A673 (cell line): ENCODE data around the gene ZNF516. TPM values are rescaled to one million over a fixed set of nuclear protein-coding genes. Genes with fewer than 3 reads are reported as not detected.

Source experiments
- BruUV-seq: library from RNA; stranded (reverse); fragments of 400-500 nt; replicated peaks from 2 replicates; lab custom pipeline; 2021; lab: Mats Ljungman, UMichigan
- CTCF ChIA-PET: fragments of 300-600 bp; sonication (Branson Sonifier 250); formaldehyde crosslinking; loops from one replicate; lab custom pipeline; 2022; ENCODE audit warnings: antibody characterized with exemption; lab: Charles Lee
- POLR2A ChIA-PET: fragments of 300-600 bp; sonication (Branson Sonifier 250); formaldehyde crosslinking; loops from one replicate; lab custom pipeline; 2022; ENCODE audit warnings: antibody characterized with exemption; ENCODE audit not compliant: low non-redundant PET; lab: Charles Lee
- DNase-seq: peaks from one replicate; pipeline ENCODE4 v3.0.0-alpha.2; 2015; ENCODE audit warnings: low spot score
- H3K27ac ChIP-seq: fragments of 200-600 bp; sonication (generic); 2 replicates; pipeline ENCODE4 v1.5.1; 2016; ENCODE audit warnings: mixed run types, low read depth, mild to moderate bottlenecking, mixed read lengths, antibody characterized with exemption, low read length; ENCODE audit not compliant: poor library complexity, severe bottlenecking
- H3K27me3 ChIP-seq: fragments of 200-600 bp; sonication (generic); replicated peaks from 2 replicates; pipeline ENCODE4 v1.6.1; 2017; ENCODE audit warnings: mixed run types, low read depth, mild to moderate bottlenecking, mixed read lengths, antibody characterized with exemption, low read length; ENCODE audit not compliant: insufficient read depth, poor library complexity
- H3K36me3 ChIP-seq: fragments of 200-600 bp; sonication (generic); 2 replicates; pipeline ENCODE4 v1.6.1; 2016; ENCODE audit warnings: mixed run types, mild to moderate bottlenecking, mixed read lengths, antibody characterized with exemption, low read length; ENCODE audit not compliant: insufficient read depth, poor library complexity, severe bottlenecking
- H3K4me1 ChIP-seq: fragments of 200-600 bp; sonication (generic); 2 replicates; pipeline ENCODE4 v1.6.1; 2017; ENCODE audit warnings: mixed run types, mild to moderate bottlenecking, mixed read lengths, antibody characterized with exemption, low read length; ENCODE audit not compliant: insufficient read depth, poor library complexity, severe bottlenecking
- H3K4me3 ChIP-seq: fragments of 200-600 bp; sonication (generic); 2 replicates; pipeline ENCODE4 v1.5.1; 2016; ENCODE audit warnings: low read depth, mixed run types, mild to moderate bottlenecking, mixed read lengths, low read length; ENCODE audit not compliant: poor library complexity, severe bottlenecking
- H3K9me3 ChIP-seq: fragments of 200-600 bp; sonication (generic); 2 replicates; pipeline ENCODE4 v1.6.1; 2016; ENCODE audit warnings: mixed run types, low read depth, mild to moderate bottlenecking, mixed read lengths, antibody characterized with exemption, low read length; ENCODE audit not compliant: poor library complexity, severe bottlenecking
- CTCF ChIP-seq: fragments of 300-800, 200-600 bp; sonication (generic); conservative IDR thresholded peaks from 2 replicates; pipeline ENCODE4 v1.5.1; 2017; ENCODE audit warnings: low read depth, mild to moderate bottlenecking, antibody characterized with exemption, low read length, moderate library complexity, mixed read lengths
- EZH2 ChIP-seq: fragments of 200-600 bp; sonication (generic); IDR thresholded peaks from 2 replicates; pipeline ENCODE4 v1.6.1; 2017; ENCODE audit warnings: borderline replicate concordance, low read depth, mild to moderate bottlenecking, mixed read lengths, antibody characterized with exemption, low read length; ENCODE audit not compliant: poor library complexity, severe bottlenecking
- intact Hi-C: fragments of 100-400 bp; cut with micrococcal nuclease; formaldehyde crosslinking; loops from one replicate; pipeline ENCODE4 v1.10.0; 2022; ENCODE audit not compliant: unreplicated experiment
- total RNA-seq: library from RNA; stranded (reverse); gene quantifications from 2 replicates; pipeline ENCODE4 v1.2.3, GENCODE V29; 2021

The ZNF516 gene
- total RNA-seq, 1 experiment from 2014 or later, result 32.3 TPM

DNA sequence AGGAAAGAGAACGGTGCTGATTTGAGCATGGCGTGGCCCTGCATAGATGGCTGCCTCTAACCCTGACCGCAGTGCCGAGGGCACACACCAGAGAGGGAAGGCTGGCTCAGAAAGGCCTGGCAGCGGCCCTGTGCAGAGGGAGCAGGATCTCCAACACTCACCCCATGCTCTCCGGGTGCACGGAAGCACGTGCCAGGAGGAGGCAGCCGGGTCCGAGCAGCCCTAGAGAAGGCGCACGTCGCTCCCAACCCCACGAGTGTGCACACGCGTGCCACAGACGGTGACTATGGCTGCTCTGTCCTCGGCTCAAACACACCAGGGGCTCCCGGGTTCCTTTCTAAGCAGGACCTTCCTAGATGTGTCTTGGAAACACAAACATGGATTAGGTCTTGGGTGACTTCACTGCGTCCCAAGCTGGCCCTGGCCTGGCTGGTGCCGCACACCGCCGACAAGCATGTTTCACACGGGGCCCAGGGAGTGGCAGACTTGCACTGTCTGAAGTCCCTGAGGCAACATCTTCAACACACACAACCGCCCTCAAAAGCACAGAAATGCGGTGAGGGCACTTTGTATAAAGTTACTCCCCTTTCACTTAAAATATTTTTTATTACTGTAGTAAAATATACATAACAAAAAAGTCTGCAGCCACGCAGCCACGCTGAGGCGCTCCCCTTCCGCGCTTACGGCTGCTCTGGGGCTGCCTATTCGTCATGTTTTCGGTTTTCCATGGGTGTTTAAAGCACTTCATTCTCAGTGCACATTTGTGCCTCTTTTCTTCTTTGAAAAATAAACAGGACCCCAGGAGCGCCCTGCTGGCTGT lies 110.0 kb downstream of the ZNF516 start:
- no peak for DNase-seq
- BruUV-seq, result no TSS peak
- Histone ChIP-seq H3K27ac (no peak overlapping the region), H3K27me3 (no peaks in the 10 kb centered on the region), H3K4me3 (no peak overlapping the region), H3K9me3 (no peaks in the 10 kb centered on the region), H3K4me1 (no peaks in the 10 kb centered on the region), H3K36me3 (peaks cover 1% of the 10 kb centered on the region)
- POLR2A ChIA-PET, result no interaction called here
- TF ChIP-seq EZH2 (no peak), CTCF (no peak)
- CTCF ChIA-PET, result interaction anchor here (0.6 kb wide), 1 partner anchor 18 kb away, joined by 3 read pairs; no protein-coding TSS in a partner anchor
- intact Hi-C loops, result no loop called here

DNA sequence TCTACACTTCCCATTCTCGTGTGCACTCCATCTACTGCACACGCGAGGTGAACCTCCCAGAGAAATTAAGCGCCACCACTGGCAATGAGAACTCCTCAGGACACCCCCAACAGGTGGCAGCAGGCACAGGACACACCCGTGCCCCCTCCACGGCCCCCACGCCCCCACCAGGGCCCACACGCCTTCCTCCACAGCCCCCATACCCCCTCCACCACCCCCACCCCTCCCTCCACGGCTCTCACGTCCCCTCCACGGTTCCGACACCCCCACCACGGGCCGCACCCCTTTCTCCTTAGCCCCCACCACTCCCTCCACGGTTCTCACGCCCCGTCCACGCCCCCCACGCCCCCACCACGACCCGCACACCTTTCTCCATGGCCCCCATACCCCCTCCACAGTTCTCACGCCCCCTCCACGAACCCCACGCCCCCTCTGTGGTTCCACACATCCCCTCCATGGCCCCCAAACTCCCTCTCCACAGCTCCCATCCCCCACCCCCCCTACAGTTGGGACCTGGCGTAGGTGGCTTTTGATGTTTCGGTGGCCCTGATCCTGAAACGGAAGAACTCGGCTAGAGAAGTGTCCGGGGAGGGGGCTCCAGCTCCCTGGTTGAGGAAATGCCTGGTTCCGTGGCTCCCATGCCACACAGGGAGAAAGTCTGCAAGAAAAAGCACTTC lies 110.8 kb downstream of the ZNF516 start:
- TF ChIP-seq EZH2, result no peak
- TF ChIP-seq CTCF, result no peak
- BruUV-seq, result no TSS peak
- CTCF ChIA-PET, result interaction anchor here (0.6 kb wide), 1 partner anchor 17 kb away, joined by 3 read pairs; no protein-coding TSS in a partner anchor
- intact Hi-C loops, result no loop called here
- H3K27ac ChIP-seq, result no peak overlapping the region
- peaks cover 2% of the 10 kb centered on the region for H3K36me3 ChIP-seq
- H3K9me3 ChIP-seq, result no peaks in the 10 kb centered on the region
- no peak overlapping the region for H3K4me3 ChIP-seq
- DNase-seq, result no peak
- H3K4me1 ChIP-seq, result no peaks in the 10 kb centered on the region
- no peaks in the 10 kb centered on the region for H3K27me3 ChIP-seq
- POLR2A ChIA-PET, result no interaction called here

GRCh38 chr18:76383636-76384035 lies 111.4 kb downstream of the ZNF516 start:
- Histone ChIP-seq H3K9me3 (no peaks in the 10 kb centered on the region), H3K4me3 (no peak overlapping the region), H3K36me3 (peaks cover 7% of the 10 kb centered on the region), H3K27ac (no peak overlapping the region), H3K4me1 (no peaks in the 10 kb centered on the region), H3K27me3 (no peaks in the 10 kb centered on the region)
- ChIA-PET CTCF (no interaction called here), POLR2A (no interaction called here)
- intact Hi-C loops, result no loop called here
- no peak for DNase-seq
- TF ChIP-seq CTCF (no peak), EZH2 (no peak)
- BruUV-seq, result no TSS peak
